PC-3 (cell line): Measurements from ENCODE around the gene SRRD. TPM values are rescaled to one million over a fixed set of nuclear protein-coding genes. Genes with fewer than 3 reads are reported as not detected.

Experiments used
- ATAC-seq: fragments of 200-7000 bp; cut with Tn5 transposase; 2 replicates; pipeline ENCODE4 v1.9.1; 2020; ENCODE audit warnings: mild to moderate bottlenecking, moderate library complexity
- BruUV-seq: library from RNA; stranded (reverse); fragments of 400-500 nt; replicated peaks from 2 replicates; lab custom pipeline; 2021; lab: Mats Ljungman, UMichigan
- CTCF ChIA-PET: fragments of 300-600 bp; sonication (Branson Sonifier 250); formaldehyde crosslinking; loops from one replicate; lab custom pipeline; 2022; ENCODE audit warnings: antibody characterized with exemption; lab: Charles Lee
- POLR2A ChIA-PET: fragments of 300-600 bp; sonication (Branson Sonifier 250); formaldehyde crosslinking; loops from one replicate; lab custom pipeline; 2022; ENCODE audit warnings: antibody characterized with exemption; ENCODE audit not compliant: unreplicated experiment; lab: Charles Lee
- DNase-seq: peaks from one replicate; pipeline ENCODE4 v3.0.0-alpha.2; 2015
- H2AFZ ChIP-seq: fragments of 300-600 bp; sonication (generic); 2 replicates; pipeline ENCODE4 v1.6.0; 2016; ENCODE audit warnings: antibody characterized with exemption, low read length
- H3F3A ChIP-seq: fragments of 300-600 bp; sonication (generic); one replicate; pipeline ENCODE4 v1.6.0; 2017; ENCODE audit warnings: antibody characterized with exemption, low read length, control low read depth, mild to moderate bottlenecking; ENCODE audit not compliant: unreplicated experiment
- H3K27ac ChIP-seq: fragments of 300-600 bp; sonication (generic); 2 replicates; pipeline ENCODE4 v1.5.1; 2016; ENCODE audit warnings: mild to moderate bottlenecking, low read length
- H3K27me3 ChIP-seq: fragments of 300-600 bp; sonication (generic); 2 replicates; pipeline ENCODE4 v1.6.1; 2016; ENCODE audit warnings: low read length, mixed read lengths
- H3K36me3 ChIP-seq: fragments of 300-600 bp; sonication (generic); 2 replicates; pipeline ENCODE4 v1.6.1; 2016; ENCODE audit warnings: low read depth, mixed run types, low read length, mixed read lengths
- H3K4me1 ChIP-seq: fragments of 300-600 bp; sonication (generic); 2 replicates; pipeline ENCODE4 v1.5.1; 2016; ENCODE audit warnings: low read length; ENCODE audit not compliant: insufficient read depth
- H3K4me2 ChIP-seq: fragments of 300-600 bp; sonication (generic); 2 replicates; pipeline ENCODE4 v1.6.0; 2016; ENCODE audit warnings: low read length
- H3K4me3 ChIP-seq: fragments of 300-600 bp; sonication (generic); 2 replicates; pipeline ENCODE4 v1.5.1; 2016; ENCODE audit warnings: mild to moderate bottlenecking, low read length, mixed read lengths
- H3K79me2 ChIP-seq: fragments of 300-600 bp; sonication (generic); 2 replicates; pipeline ENCODE4 v1.6.1; 2017; ENCODE audit warnings: low read length, mixed read lengths
- H3K9ac ChIP-seq: fragments of 300-600 bp; sonication (generic); 2 replicates; pipeline ENCODE4 v1.6.0; 2016; ENCODE audit warnings: mild to moderate bottlenecking, low read length
- H3K9me2 ChIP-seq: fragments of 300-600 bp; sonication (generic); replicated peaks from 2 replicates; pipeline ENCODE4 v1.6.1; 2016; ENCODE audit warnings: mixed run types, low read length, mixed read lengths
- H3K9me3 ChIP-seq: fragments of 300-600 bp; sonication (generic); 2 replicates; pipeline ENCODE4 v1.6.1; 2016; ENCODE audit warnings: low read length, mixed read lengths
- H4K20me1 ChIP-seq: fragments of 300-600 bp; sonication (generic); 2 replicates; pipeline ENCODE4 v1.6.1; 2016; ENCODE audit warnings: low read length, mixed read lengths
- EZH2 ChIP-seq: fragments of 300-600 bp; sonication (generic); IDR thresholded peaks from one replicate; pipeline ENCODE4 v1.6.1; 2017; ENCODE audit warnings: antibody characterized with exemption, mild to moderate bottlenecking, low read length; ENCODE audit not compliant: unreplicated experiment
- EZH2phosphoT487 ChIP-seq: fragments of 300-600 bp; sonication (generic); IDR thresholded peaks from 2 replicates; pipeline ENCODE4 v1.6.1; 2018; ENCODE audit warnings: mild to moderate bottlenecking, antibody characterized with exemption, low read length, borderline replicate concordance
- intact Hi-C: fragments of 100-400 bp; cut with micrococcal nuclease; formaldehyde crosslinking; loops from 2 replicates; pipeline ENCODE4 v1.9.0; 2023
- total RNA-seq: library from RNA; depleted of rRNA; stranded (reverse); fragments of >200 nt; gene quantifications from 2 replicates; pipeline ENCODE4 v1.2.3, GENCODE V29; 2014
- TF ChIP-seq, protein P1 (sequence below): fragments of 300-600 bp; sonication (generic); conservative IDR thresholded peaks from 2 replicates; pipeline ENCODE4 v1.5.1; 2017; ENCODE audit warnings: antibody characterized with exemption, low read depth, mild to moderate bottlenecking, low read length

Gene SRRD
- total RNA-seq, 1 experiment from 2014 or later, result 17.6 TPM

DNA sequence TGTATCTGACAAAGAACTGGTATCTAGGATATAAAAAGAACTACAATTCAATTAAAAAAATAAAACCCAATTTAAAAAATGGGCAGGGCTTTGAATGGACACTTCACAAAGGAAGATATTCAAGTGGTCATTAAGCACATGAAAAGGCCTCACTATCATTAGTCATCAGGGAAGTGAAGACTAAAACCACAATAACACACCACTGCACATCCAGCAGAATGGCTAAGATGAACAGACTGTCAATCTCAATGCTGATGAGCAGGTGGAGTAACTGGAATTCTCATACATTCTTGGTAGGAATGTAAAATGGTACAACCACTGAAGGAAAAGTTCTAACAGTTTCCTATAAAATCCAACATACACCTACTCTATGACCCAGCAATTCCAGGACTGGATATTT lies 9.0 kb upstream of the SRRD start:
- Histone ChIP-seq H3K27me3 (no peaks in the 10 kb centered on the region), H2AFZ (no peak overlapping the region), H3K36me3 (peaks cover 15% of the 10 kb centered on the region), H3K4me1 (peaks cover 35% of the 10 kb centered on the region), H3K9me2 (no peaks in the 10 kb centered on the region), H3K79me2 (peaks cover 16% of the 10 kb centered on the region), H3K27ac (no peak overlapping the region), H3K9ac (no peak overlapping the region), H3K9me3 (no peaks in the 10 kb centered on the region), H4K20me1 (no peaks in the 10 kb centered on the region), H3F3A (peaks cover 4% of the 10 kb centered on the region), H3K4me3 (no peak overlapping the region), H3K4me2 (no peak overlapping the region)
- ChIA-PET POLR2A (no interaction called here), CTCF (no interaction called here)
- ATAC-seq (peak; percentile 21; the same call in 1 of the 2 replicates), DNase-seq (peak; percentile 47)
- no TSS peak for BruUV-seq
- intact Hi-C loops, result no loop called here
- TF ChIP-seq EZH2 (no peak), EZH2phosphoT487 (no peak)
- TF ChIP-seq, protein P1, sequence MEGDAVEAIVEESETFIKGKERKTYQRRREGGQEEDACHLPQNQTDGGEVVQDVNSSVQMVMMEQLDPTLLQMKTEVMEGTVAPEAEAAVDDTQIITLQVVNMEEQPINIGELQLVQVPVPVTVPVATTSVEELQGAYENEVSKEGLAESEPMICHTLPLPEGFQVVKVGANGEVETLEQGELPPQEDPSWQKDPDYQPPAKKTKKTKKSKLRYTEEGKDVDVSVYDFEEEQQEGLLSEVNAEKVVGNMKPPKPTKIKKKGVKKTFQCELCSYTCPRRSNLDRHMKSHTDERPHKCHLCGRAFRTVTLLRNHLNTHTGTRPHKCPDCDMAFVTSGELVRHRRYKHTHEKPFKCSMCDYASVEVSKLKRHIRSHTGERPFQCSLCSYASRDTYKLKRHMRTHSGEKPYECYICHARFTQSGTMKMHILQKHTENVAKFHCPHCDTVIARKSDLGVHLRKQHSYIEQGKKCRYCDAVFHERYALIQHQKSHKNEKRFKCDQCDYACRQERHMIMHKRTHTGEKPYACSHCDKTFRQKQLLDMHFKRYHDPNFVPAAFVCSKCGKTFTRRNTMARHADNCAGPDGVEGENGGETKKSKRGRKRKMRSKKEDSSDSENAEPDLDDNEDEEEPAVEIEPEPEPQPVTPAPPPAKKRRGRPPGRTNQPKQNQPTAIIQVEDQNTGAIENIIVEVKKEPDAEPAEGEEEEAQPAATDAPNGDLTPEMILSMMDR, result no peak

DNA sequence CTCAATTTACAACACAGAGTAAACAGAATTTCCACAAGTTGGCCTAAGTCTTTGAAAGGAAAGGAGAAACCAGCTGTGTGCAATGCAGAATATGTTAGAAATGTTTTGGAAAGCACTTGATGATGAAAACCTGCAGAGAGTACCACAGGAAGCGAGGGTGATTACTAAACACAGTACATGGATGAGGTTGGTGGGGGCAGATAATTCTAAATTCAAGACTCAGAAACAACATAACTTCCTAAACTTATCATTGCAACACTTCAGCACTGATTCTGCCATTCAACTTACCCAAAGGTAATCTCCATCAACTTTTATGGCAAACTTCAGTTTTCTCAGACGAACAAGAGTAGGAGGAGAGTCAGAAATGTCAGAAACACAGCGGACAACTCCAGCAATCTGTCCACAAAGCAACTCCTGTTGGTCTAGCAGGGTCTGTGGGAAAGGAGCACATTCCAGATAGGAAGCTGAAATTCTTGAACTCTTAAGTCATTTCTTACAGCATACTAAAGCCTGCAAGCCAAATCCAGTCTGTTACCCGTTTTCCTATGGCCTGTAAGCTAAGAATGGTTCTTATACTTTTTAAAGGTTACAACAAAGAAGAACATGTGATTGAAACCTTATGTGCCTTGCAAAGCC lies 6.9 kb upstream of the SRRD start:
- no peaks in the 10 kb centered on the region for H3K27me3 ChIP-seq
- intact Hi-C loops, result no loop called here
- H4K20me1 ChIP-seq, result no peaks in the 10 kb centered on the region
- H3K4me3 ChIP-seq, result no peak overlapping the region
- H3K4me1 ChIP-seq, result peaks cover 39% of the 10 kb centered on the region
- no peaks in the 10 kb centered on the region for H3K9me2 ChIP-seq
- DNase-seq (no peak), ATAC-seq (no peak)
- peaks cover 3% of the 10 kb centered on the region for H3F3A ChIP-seq
- no peak overlapping the region for H3K27ac ChIP-seq
- no TSS peak for BruUV-seq
- POLR2A ChIA-PET, result no interaction called here
- CTCF ChIA-PET, result no interaction called here
- peaks cover 2% of the 10 kb centered on the region; the same call in 1 of the 2 replicates for H3K36me3 ChIP-seq
- no peak overlapping the region for H3K9ac ChIP-seq
- no peaks in the 10 kb centered on the region for H3K9me3 ChIP-seq
- no peak overlapping the region for H2AFZ ChIP-seq
- peaks cover 25% of the 10 kb centered on the region for H3K79me2 ChIP-seq
- TF ChIP-seq EZH2 (no peak), EZH2phosphoT487 (no peak)
- TF ChIP-seq, protein P1, result no peak
- no peak overlapping the region for H3K4me2 ChIP-seq

DNA sequence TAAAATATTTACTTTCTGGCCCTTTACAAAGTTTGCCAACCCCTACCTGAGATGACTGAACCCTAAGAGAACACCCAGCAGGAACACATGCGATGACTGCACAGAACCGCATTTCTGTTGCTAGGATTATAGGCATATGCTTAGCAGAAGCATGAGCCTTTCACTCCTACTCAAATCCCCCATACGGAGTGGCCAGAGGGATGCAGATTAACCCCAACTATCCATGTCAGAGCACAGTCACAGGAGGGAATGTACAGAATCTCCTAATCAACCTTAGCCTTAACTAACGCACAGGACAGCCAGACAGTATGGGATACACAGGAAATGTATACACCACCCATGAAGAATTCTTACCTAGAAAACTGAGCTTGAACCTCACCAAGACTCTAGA lies 6.3 kb upstream of the SRRD start:
- H3K4me1 ChIP-seq, result peaks cover 35% of the 10 kb centered on the region
- no peak overlapping the region for H3K9ac ChIP-seq
- H4K20me1 ChIP-seq, result no peaks in the 10 kb centered on the region
- H3K9me3 ChIP-seq, result no peaks in the 10 kb centered on the region
- H3K27me3 ChIP-seq, result no peaks in the 10 kb centered on the region
- peaks cover 25% of the 10 kb centered on the region for H3K79me2 ChIP-seq
- intact Hi-C loops, result no loop called here
- ATAC-seq (no peak), DNase-seq (no peak)
- no peak overlapping the region for H3K27ac ChIP-seq
- no peak overlapping the region for H2AFZ ChIP-seq
- H3K4me3 ChIP-seq, result no peak overlapping the region
- no peaks in the 10 kb centered on the region for H3F3A ChIP-seq
- POLR2A ChIA-PET, result no interaction called here
- H3K4me2 ChIP-seq, result no peak overlapping the region
- no peaks in the 10 kb centered on the region for H3K9me2 ChIP-seq
- BruUV-seq, result no TSS peak
- peaks cover 2% of the 10 kb centered on the region; the same call in 1 of the 2 replicates for H3K36me3 ChIP-seq
- CTCF ChIA-PET, result no interaction called here
- no peak for TF ChIP-seq EZH2phosphoT487
